ENCODE results near the gene FAM24A. TPM values are rescaled to one million over a fixed set of nuclear protein-coding genes. Genes with fewer than 3 reads are reported as not detected.

Gene FAM24A
- total RNA-seq, 1 donor: not detected

- Histone ChIP-seq H3K9me3 (ENCODE audit: low read depth, low read length) (no peaks in the 10 kb centered on the region), H4K20me1 (ENCODE audit: insufficient read depth, low read length) (no peaks in the 10 kb centered on the region), H3K4me1 (ENCODE audit: insufficient read depth, low read length) (no peaks in the 10 kb centered on the region), H3K36me3 (ENCODE audit: insufficient read depth, low read length) (no peaks in the 10 kb centered on the region), H3K27ac (ENCODE audit: low read depth, low read length) (no peak overlapping the region), H3K79me2 (ENCODE audit: insufficient read depth, low read length) (no peaks in the 10 kb centered on the region), H2AFZ (ENCODE audit: low read length) (no peak overlapping the region), H3K27me3 (ENCODE audit: insufficient read depth, low read length) (no peaks in the 10 kb centered on the region), H3K4me2 (ENCODE audit: insufficient read depth, low read length) (no peak overlapping the region), H3K4me3 (ENCODE audit: insufficient read depth, low read length) (no peak overlapping the region)
- no peak for TF ChIP-seq CTCF (IDR thresholded peaks at IDR 0.05; ENCODE audit: extremely low read depth, low read depth, low read length)
- DNase-seq (ENCODE audit: insufficient read length, low spot score, missing footprints): peak; percentile 58
These were observed 1.6 kb downstream of the FAM24A start for GRCh38 chr10:122911889-122912484.

GRCh38 chr10:122915700-122916099, 5.3 kb downstream of the FAM24A start:
- H3K27me3 ChIP-seq (ENCODE audit: insufficient read depth, low read length): no peaks in the 10 kb centered on the region
- H3K4me2 ChIP-seq (ENCODE audit: insufficient read depth, low read length): no peak overlapping the region
- no peaks in the 10 kb centered on the region for H3K4me1 ChIP-seq (ENCODE audit: insufficient read depth, low read length)
- TF ChIP-seq CTCF (IDR thresholded peaks at IDR 0.05; ENCODE audit: extremely low read depth, low read depth, low read length): no peak
- peaks cover 2% of the 10 kb centered on the region for H4K20me1 ChIP-seq (ENCODE audit: insufficient read depth, low read length)
- H3K27ac ChIP-seq (ENCODE audit: low read depth, low read length): no peak overlapping the region
- no peak for DNase-seq (ENCODE audit: insufficient read length, low spot score, missing footprints)
- no peaks in the 10 kb centered on the region for H3K9me3 ChIP-seq (ENCODE audit: low read depth, low read length)
- no peak overlapping the region for H3K4me3 ChIP-seq (ENCODE audit: insufficient read depth, low read length)
- no peak overlapping the region for H2AFZ ChIP-seq (ENCODE audit: low read length)
- no peaks in the 10 kb centered on the region for H3K36me3 ChIP-seq (ENCODE audit: insufficient read depth, low read length)
- no peaks in the 10 kb centered on the region for H3K79me2 ChIP-seq (ENCODE audit: insufficient read depth, low read length)

- no peak for DNase-seq (ENCODE audit: insufficient read length, low spot score, missing footprints)
- Histone ChIP-seq H4K20me1 (ENCODE audit: insufficient read depth, low read length) (no peaks in the 10 kb centered on the region), H3K27me3 (ENCODE audit: insufficient read depth, low read length) (no peaks in the 10 kb centered on the region), H3K4me1 (ENCODE audit: insufficient read depth, low read length) (no peaks in the 10 kb centered on the region), H3K4me3 (ENCODE audit: insufficient read depth, low read length) (no peak overlapping the region), H3K27ac (ENCODE audit: low read depth, low read length) (no peak overlapping the region), H3K36me3 (ENCODE audit: insufficient read depth, low read length) (no peaks in the 10 kb centered on the region), H3K4me2 (ENCODE audit: insufficient read depth, low read length) (no peak overlapping the region), H3K79me2 (ENCODE audit: insufficient read depth, low read length) (peaks cover 2% of the 10 kb centered on the region), H2AFZ (ENCODE audit: low read length) (no peak overlapping the region), H3K9me3 (ENCODE audit: low read depth, low read length) (no peaks in the 10 kb centered on the region)
- TF ChIP-seq CTCF (IDR thresholded peaks at IDR 0.05; ENCODE audit: extremely low read depth, low read depth, low read length): no peak
These were observed 19.7 kb downstream of the FAM24A start for GRCh38 chr10:122930140-122930539.

- no peak overlapping the region for H2AFZ ChIP-seq (ENCODE audit: low read length)
- H3K27ac ChIP-seq (ENCODE audit: low read depth, low read length): no peak overlapping the region
- DNase-seq (ENCODE audit: insufficient read length, low spot score, missing footprints): no peak
- H3K4me2 ChIP-seq (ENCODE audit: insufficient read depth, low read length): no peak overlapping the region
- H4K20me1 ChIP-seq (ENCODE audit: insufficient read depth, low read length): no peaks in the 10 kb centered on the region
- no peaks in the 10 kb centered on the region for H3K4me1 ChIP-seq (ENCODE audit: insufficient read depth, low read length)
- no peaks in the 10 kb centered on the region for H3K36me3 ChIP-seq (ENCODE audit: insufficient read depth, low read length)
- peaks cover 2% of the 10 kb centered on the region for H3K79me2 ChIP-seq (ENCODE audit: insufficient read depth, low read length)
- no peak overlapping the region for H3K4me3 ChIP-seq (ENCODE audit: insufficient read depth, low read length)
- TF ChIP-seq CTCF (IDR thresholded peaks at IDR 0.05; ENCODE audit: extremely low read depth, low read depth, low read length): no peak
- no peaks in the 10 kb centered on the region for H3K9me3 ChIP-seq (ENCODE audit: low read depth, low read length)
- no peaks in the 10 kb centered on the region for H3K27me3 ChIP-seq (ENCODE audit: insufficient read depth, low read length)
These were observed 20.9 kb downstream of the FAM24A start for GRCh38 chr10:122931088-122931906.
